Osteoblast (primary cell): ENCODE measurements around the gene UQCRC2. TPM values are rescaled to one million over a fixed set of nuclear protein-coding genes. Genes with fewer than 3 reads are reported as not detected.

ENCODE experiments used
- DNase-seq: peaks from one replicate; pipeline ENCODE4 v3.0.0; 2011; ENCODE audit warnings: low spot score, mixed read lengths; ENCODE audit not compliant: insufficient read length; ENCODE audit errors: missing footprints
- H2AFZ ChIP-seq: 2 replicates; pipeline ENCODE4 v1.6.0; 2011; ENCODE audit warnings: mild to moderate bottlenecking, low read length
- H3K27ac ChIP-seq: 2 replicates; pipeline ENCODE4 v1.5.1; 2011; ENCODE audit warnings: mild to moderate bottlenecking, low read depth, low read length, moderate library complexity
- H3K27me3 ChIP-seq: 2 replicates; pipeline ENCODE4 v1.6.0; 2012; ENCODE audit warnings: mild to moderate bottlenecking, control low read depth, inconsistent platforms, low read length, moderate library complexity; ENCODE audit not compliant: insufficient read depth
- H3K36me3 ChIP-seq: 2 replicates; pipeline ENCODE4 v1.5.1; 2011; ENCODE audit warnings: mild to moderate bottlenecking, low read length, control low read depth, moderate library complexity; ENCODE audit not compliant: insufficient read depth
- H3K4me1 ChIP-seq: 2 replicates; pipeline ENCODE4 v1.5.1; 2011; ENCODE audit warnings: mild to moderate bottlenecking, low read length, control low read depth, moderate library complexity; ENCODE audit not compliant: insufficient read depth
- H3K4me2 ChIP-seq: 2 replicates; pipeline ENCODE4 v1.6.0; 2011; ENCODE audit warnings: mild to moderate bottlenecking, low read length; ENCODE audit not compliant: insufficient read depth
- H3K4me3 ChIP-seq: fragments of 200-600 bp; sonication (generic); 3 replicates; pipeline ENCODE4 v1.5.1; 2012; ENCODE audit warnings: mild to moderate bottlenecking, low read length, inconsistent platforms; ENCODE audit not compliant: insufficient read depth
- H3K79me2 ChIP-seq: 2 replicates; pipeline ENCODE4 v1.6.0; 2012; ENCODE audit warnings: mild to moderate bottlenecking, low read length, control low read depth, inconsistent platforms; ENCODE audit not compliant: insufficient read depth
- H3K9me3 ChIP-seq: 2 replicates; pipeline ENCODE4 v1.5.1; 2011; ENCODE audit warnings: low read depth, low read length, control low read depth
- H4K20me1 ChIP-seq: 2 replicates; pipeline ENCODE4 v1.6.0; 2012; ENCODE audit warnings: mild to moderate bottlenecking, low read length, control low read depth; ENCODE audit not compliant: insufficient read depth
- total RNA-seq: library from RNA; depleted of rRNA; stranded (reverse); fragments of >200 nt; gene quantifications from 2 replicates; pipeline ENCODE4 v1.2.3, GENCODE V29; 2012
- TF ChIP-seq, protein P1 (sequence below): IDR thresholded peaks from 2 replicates; pipeline ENCODE4 v1.5.1; 2011; ENCODE audit warnings: mild to moderate bottlenecking, low read depth, low read length, moderate library complexity; ENCODE audit errors: extremely low read depth

Gene UQCRC2
- total RNA-seq, 1 donor = 157 TPM

DNA sequence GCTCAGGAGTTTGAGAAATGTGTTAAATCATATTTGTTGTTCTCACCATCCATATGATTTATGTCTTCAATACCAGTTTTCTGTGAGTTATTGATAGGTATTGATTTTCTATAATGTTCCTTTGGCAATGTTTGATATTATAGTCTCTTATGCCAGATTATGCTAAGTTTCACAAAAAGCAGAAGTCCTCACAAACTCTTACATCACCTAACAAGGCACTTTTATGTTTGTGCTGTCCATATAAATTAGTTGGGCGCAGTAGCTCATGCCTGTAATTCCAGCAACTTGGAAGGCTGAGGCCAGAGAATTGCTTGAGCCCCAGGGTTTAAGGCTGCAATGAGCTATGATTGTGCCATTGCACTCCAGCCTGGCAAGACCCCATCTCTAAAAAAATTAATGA lies 12.6 kb upstream of the UQCRC2 start:
- Histone ChIP-seq H3K27ac (no peak overlapping the region), H3K79me2 (no peaks in the 10 kb centered on the region), H3K4me1 (no peaks in the 10 kb centered on the region), H3K9me3 (no peaks in the 10 kb centered on the region), H3K4me2 (no peak overlapping the region), H2AFZ (no peak overlapping the region), H3K4me3 (no peak overlapping the region), H3K27me3 (no peaks in the 10 kb centered on the region), H4K20me1 (no peaks in the 10 kb centered on the region), H3K36me3 (no peaks in the 10 kb centered on the region)
- TF ChIP-seq, protein P1, sequence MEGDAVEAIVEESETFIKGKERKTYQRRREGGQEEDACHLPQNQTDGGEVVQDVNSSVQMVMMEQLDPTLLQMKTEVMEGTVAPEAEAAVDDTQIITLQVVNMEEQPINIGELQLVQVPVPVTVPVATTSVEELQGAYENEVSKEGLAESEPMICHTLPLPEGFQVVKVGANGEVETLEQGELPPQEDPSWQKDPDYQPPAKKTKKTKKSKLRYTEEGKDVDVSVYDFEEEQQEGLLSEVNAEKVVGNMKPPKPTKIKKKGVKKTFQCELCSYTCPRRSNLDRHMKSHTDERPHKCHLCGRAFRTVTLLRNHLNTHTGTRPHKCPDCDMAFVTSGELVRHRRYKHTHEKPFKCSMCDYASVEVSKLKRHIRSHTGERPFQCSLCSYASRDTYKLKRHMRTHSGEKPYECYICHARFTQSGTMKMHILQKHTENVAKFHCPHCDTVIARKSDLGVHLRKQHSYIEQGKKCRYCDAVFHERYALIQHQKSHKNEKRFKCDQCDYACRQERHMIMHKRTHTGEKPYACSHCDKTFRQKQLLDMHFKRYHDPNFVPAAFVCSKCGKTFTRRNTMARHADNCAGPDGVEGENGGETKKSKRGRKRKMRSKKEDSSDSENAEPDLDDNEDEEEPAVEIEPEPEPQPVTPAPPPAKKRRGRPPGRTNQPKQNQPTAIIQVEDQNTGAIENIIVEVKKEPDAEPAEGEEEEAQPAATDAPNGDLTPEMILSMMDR = no peak
- no peak for DNase-seq

DNA sequence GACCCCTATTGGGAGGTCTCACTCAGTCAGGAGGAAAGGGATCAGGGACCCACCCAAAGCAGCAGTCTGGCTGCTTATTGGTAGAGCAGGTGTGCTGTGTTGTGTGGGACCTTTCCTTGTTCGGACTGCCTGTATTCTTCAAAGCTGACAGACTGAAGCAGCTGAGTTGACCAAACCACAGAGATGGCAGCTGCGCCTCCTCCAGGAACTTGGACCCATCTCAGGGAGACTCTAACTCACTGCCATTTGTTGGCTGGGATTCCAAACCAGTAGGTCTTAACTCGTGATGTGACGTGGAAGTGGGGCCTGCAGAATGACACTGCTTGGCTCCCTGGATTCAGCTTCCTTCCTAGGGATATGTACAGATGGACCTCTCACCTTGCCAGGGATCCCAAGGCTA lies 9.6 kb upstream of the UQCRC2 start:
- Histone ChIP-seq H3K4me2 (no peak overlapping the region), H4K20me1 (peaks cover 4% of the 10 kb centered on the region), H3K79me2 (no peaks in the 10 kb centered on the region), H3K4me1 (no peaks in the 10 kb centered on the region), H3K27me3 (no peaks in the 10 kb centered on the region), H3K36me3 (no peaks in the 10 kb centered on the region), H3K27ac (no peak overlapping the region), H3K4me3 (no peak overlapping the region), H3K9me3 (no peaks in the 10 kb centered on the region), H2AFZ (no peak overlapping the region)
- TF ChIP-seq, protein P1 = no peak
- DNase-seq = no peak

DNA sequence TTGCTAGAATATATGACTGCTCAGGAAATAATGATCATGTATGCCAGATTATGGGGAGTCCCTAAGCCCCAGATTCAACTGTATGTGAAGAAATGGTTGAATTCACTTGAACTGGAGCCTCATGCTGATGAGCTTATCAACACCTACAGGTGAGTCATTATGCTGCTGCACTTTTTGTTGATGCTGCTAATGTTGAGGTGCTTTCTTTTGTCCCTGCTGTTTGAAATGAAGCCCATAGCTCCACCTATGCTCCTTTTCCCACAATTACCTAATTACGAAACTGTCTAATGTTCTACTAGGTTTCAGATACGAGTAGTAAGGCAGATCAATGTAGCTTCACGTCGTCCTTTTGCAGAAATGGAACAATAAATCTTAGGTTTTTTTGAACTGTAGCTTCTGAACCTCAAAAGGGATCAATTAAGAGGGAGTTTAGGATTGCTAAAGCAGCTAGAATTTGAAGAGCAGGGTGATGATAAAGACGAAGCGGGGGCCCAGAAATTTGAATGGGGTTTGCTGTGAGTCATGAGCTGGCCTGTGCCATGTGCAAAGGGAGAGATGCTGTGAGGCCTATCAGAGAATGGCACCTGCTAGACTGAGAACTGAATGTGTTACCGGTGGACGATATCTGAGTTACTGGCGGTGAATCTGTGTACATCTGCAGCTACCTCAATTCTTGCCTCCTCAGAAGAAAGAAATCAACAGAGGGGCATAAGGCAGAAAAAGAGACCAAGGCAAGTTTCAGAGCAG lies 6.1 kb upstream of the UQCRC2 start:
- Histone ChIP-seq H3K9me3 (no peaks in the 10 kb centered on the region), H3K27ac (no peak overlapping the region), H3K4me2 (no peak overlapping the region), H3K79me2 (peaks cover 13% of the 10 kb centered on the region), H3K4me1 (peaks cover 5% of the 10 kb centered on the region), H4K20me1 (peaks cover 4% of the 10 kb centered on the region), H2AFZ (no peak overlapping the region), H3K4me3 (no peak overlapping the region), H3K36me3 (no peaks in the 10 kb centered on the region), H3K27me3 (no peaks in the 10 kb centered on the region)
- DNase-seq = no peak
- TF ChIP-seq, protein P1 = no peak

DNA sequence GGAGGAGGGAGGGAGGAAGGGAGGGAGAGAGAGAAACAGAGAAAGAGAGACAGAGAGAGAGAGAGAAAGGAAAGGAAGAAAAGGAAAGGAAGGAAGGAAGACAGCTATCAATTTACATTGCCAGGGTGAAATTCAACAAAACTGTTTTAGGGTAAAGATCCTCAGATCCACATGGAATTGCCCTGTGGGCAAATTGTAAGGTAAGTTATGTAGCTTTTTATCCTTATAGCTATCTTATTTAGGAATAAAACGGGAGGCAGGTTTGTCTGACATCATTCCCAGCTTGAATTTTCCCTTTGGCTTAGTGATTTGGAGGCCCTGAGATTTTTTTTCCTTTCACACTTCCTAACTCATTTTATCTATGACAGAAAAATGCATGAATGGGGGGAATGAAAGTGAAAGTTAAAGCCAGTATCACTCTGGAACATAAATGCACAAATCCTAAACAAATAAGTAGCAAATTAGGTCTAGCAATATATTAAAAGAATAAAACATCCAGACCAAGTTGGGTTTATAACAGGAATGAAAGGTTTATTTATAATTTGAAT lies 3.4 kb upstream of the UQCRC2 start:
- DNase-seq = no peak
- peaks cover 38% of the 10 kb centered on the region for H3K79me2 ChIP-seq
- peaks cover 16% of the 10 kb centered on the region for H3K4me1 ChIP-seq
- peaks cover 14% of the 10 kb centered on the region for H4K20me1 ChIP-seq
- TF ChIP-seq, protein P1 = no peak
- no peaks in the 10 kb centered on the region for H3K36me3 ChIP-seq
- no peaks in the 10 kb centered on the region for H3K9me3 ChIP-seq
- H2AFZ ChIP-seq = no peak overlapping the region
- no peak overlapping the region for H3K4me3 ChIP-seq
- no peak overlapping the region for H3K4me2 ChIP-seq
- no peaks in the 10 kb centered on the region for H3K27me3 ChIP-seq
- no peak overlapping the region for H3K27ac ChIP-seq
